NB4 (cell line): ENCODE measurements around the gene PIK3R4.

ENCODE experiments used
- DNase-seq: peaks from one replicate; pipeline ENCODE4 v3.0.0; 2010; ENCODE audit warnings: low read depth
- H3K4me3 ChIP-seq: one replicate; pipeline ENCODE4 v1.5.1; 2011; ENCODE audit warnings: mild to moderate bottlenecking, low read depth, low read length, moderate library complexity
- CTCF ChIP-seq: IDR thresholded peaks from one replicate; pipeline ENCODE4 v1.5.1; 2012; ENCODE audit warnings: low read depth, low read length
- MAX ChIP-seq: IDR thresholded peaks from 2 replicates; pipeline ENCODE4 v1.6.1; 2011; ENCODE audit warnings: low read depth, low read length
- MYC ChIP-seq: IDR thresholded peaks from 2 replicates; pipeline ENCODE4 v1.6.1; 2011; ENCODE audit warnings: low read depth, low read length
- POLR2A ChIP-seq: IDR thresholded peaks from 2 replicates; pipeline ENCODE4 v1.6.1; 2011; ENCODE audit warnings: mild to moderate bottlenecking; ENCODE audit not compliant: insufficient read length; ENCODE audit errors: extremely low read depth

Gene PIK3R4

GRCh38 chr3:130659911-130660310 lies 86.7 kb downstream of the PIK3R4 start:
- TF ChIP-seq CTCF (no peak), MYC (no peak), MAX (no peak), POLR2A (no peak)
- no peak overlapping the region for H3K4me3 ChIP-seq
- no peak for DNase-seq

- peak; percentile 6 for DNase-seq
- no peak overlapping the region for H3K4me3 ChIP-seq
- TF ChIP-seq POLR2A (no peak), MAX (no peak), MYC (no peak), CTCF (no peak)
Measured at GRCh38 chr3:130658678-130659077, 88.0 kb downstream of the PIK3R4 start.

- DNase-seq: no peak
- no peak for TF ChIP-seq MYC
- no peak for TF ChIP-seq CTCF
- TF ChIP-seq MAX: no peak
- TF ChIP-seq POLR2A: no peak
- no peak overlapping the region for H3K4me3 ChIP-seq
Measured at GRCh38 chr3:130656627-130657026, 90.0 kb downstream of the PIK3R4 start.

GRCh38 chr3:130654921-130655320 lies 91.7 kb downstream of the PIK3R4 start:
- TF ChIP-seq MAX (no peak), POLR2A (no peak), MYC (no peak), CTCF (no peak)
- peak; percentile 38 for DNase-seq
- H3K4me3 ChIP-seq: no peak overlapping the region

- TF ChIP-seq CTCF: no peak
- TF ChIP-seq MYC: no peak
- TF ChIP-seq POLR2A: no peak
- no peak for TF ChIP-seq MAX
Measured at GRCh38 chr3:130654091-130654490, 92.5 kb downstream of the PIK3R4 start.

GRCh38 chr3:130649061-130649654 lies 97.5 kb downstream of the PIK3R4 start:
- TF ChIP-seq MYC (no peak), MAX (no peak), CTCF (no peak), POLR2A (no peak)
- no peak for DNase-seq
- H3K4me3 ChIP-seq: no peak overlapping the region

More at GRCh38 chr3:130654091-130654490, 92.5 kb downstream of the PIK3R4 start:
- H3K4me3 ChIP-seq: no peak overlapping the region
- no peak for DNase-seq
